HG03097 (cell line): ENCODE measurements around the gene DNAAF5.
"Not testable (repeated sequence)": the region's sequence is repeated elsewhere in the genome, so short reads cannot be mapped to it uniquely, and the experiment has no call there.

ENCODE experiments used
- ATAC-seq: cut with Tn5 transposase; IDR thresholded peaks from one replicate; pipeline ENCODE4 v1.9.1; 2021; ENCODE audit not compliant: unreplicated experiment, low FRiP score

DNAAF5 gene

DNA sequence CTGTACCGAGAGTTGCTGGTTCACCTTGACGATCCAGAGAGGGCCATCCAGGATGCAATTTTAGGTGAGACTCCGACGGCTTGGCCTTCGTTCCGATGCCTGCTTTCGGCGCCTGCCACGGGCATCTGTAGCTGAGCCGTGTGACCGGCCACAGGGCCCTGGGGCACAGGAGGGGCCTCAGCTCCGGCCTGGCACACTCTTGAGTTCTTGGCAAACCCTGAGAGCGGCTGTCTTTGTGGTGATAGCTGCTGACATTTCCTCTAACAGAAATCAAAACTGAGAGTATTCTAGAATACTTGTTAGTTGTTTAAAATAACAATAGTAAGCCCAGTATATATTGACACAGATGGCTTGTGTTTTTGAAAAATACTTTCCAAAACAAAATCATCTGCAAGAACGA lies 53.6 kb downstream of the DNAAF5 start:
- no peak for ATAC-seq

DNA sequence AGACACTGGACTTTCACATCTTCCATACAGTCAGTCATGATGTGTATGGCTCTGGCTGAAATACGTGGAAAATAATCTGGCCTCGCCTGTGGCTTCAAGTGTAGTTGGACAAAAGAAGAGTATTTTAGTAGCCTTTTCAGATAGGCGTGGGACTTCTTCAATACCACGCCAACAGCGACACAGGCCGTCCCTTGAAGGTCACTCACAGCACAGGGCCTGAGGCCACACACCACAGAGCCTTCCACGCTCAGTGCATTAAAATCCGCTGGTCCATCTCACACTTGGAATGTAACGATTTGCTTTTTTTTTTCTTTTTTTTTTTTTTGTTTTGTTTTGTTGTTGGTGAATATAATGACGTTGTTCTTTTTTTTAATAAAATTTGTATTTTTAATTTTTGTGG lies 54.0 kb downstream of the DNAAF5 start:
- no peak for ATAC-seq

DNA sequence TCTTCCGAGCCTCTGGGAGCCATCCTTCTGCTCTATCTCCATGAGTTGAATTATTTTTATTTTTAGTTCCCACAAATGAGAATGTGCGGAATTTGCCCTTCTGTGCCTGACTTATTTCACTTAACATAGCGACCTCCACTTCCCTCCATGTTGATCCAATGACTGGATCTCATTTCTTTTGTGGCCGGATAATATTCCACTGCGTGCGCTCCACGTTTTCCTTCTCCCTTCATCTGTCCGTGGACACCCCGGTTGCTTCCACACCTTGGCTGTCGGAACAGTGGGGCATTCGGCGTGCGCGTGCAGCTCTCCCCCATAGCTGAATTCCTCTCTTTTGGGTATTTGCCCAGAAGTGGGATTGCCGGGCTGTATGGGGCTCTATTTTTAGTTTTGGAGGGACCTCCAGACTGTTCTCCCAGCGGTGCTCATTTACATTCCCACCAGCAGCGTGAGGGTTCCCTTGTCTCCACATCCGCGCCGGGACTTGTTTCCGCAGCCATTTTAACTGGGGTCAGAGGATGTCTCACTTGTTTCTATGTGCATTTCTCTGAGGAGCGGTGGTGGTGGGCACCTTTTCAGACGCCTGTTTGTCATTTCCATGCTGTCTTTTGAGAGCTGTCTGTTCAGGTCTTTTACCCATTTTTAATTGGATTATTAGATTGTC lies 54.8 kb downstream of the DNAAF5 start:
- ATAC-seq = no peak

DNA sequence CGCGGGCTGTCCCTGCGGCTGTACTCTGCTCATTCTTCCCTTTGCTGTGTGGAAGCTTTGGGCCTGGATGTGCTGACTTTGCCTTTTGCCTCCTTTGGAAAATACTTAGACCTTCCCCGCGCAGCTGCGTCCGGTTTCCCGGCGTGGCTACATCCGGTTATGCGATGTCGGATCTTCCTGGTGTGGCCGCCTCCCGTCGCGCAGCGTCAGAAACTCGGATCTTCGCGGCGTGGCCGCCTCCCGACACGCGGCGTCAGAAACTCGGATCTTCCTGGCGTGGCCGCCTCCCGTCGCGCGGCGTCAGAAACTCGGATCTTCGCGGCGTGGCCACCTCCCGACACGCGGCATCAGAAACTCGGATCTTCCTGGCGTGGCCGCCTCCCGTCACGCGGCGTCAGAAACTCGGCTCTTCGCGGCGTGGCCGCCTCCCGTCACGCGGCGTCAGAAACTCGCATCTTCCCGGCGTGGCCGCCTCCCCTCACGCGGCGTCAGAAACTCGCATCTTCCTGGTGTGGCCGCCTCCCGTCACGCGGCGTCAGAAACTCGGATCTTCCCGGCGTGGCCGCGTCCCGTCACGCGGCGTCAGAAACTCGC lies 55.5 kb downstream of the DNAAF5 start:
- ATAC-seq = no peak

DNA sequence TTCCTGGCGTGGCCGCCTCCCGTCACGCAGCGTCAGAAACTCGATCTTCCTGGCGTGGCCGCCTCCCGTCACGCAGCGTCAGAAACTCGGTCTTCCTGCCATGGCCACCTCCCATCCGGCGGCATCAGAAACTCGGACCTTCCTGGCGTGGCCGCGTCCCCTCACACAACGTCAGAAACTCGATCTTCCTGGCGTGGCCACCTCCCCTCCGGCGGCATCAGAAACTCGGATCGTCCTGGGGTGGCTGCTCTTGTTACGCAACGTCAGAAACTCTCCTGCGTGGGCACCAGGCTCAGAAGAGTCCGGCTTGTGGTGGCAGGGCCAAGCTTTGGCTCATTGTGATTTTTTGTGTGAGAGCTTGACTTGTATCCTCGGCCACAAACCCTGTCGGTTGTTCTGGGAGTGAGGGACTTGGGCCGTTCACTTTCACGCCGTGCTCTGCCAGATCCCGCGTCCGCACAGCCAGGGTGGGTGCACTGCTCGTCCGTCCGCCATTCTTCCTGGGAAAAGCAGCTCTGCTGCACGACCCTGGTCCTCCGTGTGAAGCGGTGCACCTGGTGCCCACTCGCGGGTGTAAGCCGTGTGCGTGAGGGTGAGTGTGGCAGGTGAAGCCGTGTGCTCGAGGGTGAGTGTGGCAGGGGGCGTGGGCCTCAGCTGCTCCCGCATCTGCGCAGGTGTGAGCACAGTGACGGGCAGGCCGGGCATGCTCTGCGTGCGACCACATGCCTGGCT lies 56.4 kb downstream of the DNAAF5 start:
- no peak for ATAC-seq

DNA sequence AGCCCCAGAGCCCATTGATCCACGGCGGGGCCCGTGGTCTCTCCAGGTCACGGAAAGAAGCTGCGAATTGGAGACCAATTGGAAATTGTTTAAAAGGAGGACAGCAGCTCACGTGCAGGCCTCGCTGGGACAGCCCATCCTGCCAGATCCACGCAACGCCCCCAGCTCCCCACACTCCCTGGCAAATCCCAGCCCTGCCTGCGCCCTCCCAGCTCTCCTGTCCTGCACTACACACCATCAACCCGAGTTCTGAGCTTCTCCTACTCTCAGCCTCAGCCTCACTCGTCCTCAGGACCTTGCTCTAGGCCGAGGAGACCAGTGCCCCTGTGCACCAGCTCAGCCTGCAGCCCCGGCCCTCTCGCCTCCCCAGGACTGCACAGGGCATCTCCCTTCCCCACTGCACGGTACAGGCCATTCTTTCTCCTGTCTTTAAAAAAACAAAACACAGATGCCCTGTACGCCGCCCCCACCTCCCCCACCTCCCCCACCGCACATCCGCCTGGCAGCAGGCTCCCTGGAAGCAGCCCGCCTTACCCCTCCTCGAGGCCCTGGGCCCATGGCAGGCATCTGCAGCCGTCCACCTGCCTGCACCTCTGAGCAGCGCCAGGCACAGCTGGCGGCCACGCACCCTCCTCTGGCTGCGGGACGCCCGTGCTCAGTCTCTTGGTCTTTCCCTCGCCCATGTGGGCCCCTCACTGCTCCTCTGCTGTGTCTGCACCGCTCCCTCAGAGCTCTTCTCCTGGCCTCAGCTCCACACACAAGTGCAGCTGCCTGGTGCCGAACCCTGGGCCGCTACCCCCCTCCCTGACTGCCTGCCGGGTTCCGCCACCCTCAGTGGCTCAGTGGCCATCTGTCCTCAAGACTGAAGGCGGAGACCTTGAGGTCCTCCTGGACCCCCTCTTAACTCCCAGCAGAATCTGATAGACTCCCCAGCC lies 57.3 kb downstream of the DNAAF5 start:
- ATAC-seq = no peak

DNA sequence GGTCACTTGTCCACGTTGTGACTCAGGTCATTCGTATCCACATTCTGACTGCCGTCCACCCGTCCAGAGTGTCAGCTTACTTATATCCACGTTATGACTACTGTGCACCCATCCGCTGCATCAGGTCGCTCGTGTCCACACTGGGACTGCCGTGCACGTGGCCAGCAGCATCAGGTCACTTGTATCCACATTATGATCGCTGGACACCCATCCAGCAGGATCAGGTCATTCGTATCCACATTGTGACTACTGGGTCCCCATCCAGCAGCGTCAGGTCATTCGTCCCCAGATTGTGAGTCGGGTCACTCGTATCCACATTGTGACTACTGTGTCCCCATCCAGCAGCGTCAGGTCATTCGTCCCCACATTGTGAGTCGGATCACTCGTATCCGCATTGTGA lies 58.5 kb downstream of the DNAAF5 start:
- ATAC-seq = no peak

DNA sequence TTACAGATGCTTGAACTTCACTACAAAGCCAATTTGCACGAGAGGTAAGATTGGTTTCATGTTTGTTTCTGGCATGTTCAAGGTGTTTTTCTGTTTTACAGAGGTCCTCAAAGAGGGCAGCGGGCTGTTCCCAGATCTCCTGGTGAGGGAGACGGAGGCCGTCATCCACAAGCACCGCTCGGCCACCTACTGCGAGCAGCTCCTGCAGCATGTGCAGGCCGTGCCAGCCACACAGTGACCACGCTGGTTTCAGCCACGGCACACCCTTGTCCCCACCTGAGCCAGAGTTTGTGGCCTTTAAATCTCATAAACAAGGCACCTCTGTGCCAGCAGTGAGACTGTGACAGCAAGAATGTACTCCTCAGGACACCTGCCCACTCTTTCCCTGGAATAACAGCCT lies 58.9 kb downstream of the DNAAF5 start:
- ATAC-seq = no peak

DNA sequence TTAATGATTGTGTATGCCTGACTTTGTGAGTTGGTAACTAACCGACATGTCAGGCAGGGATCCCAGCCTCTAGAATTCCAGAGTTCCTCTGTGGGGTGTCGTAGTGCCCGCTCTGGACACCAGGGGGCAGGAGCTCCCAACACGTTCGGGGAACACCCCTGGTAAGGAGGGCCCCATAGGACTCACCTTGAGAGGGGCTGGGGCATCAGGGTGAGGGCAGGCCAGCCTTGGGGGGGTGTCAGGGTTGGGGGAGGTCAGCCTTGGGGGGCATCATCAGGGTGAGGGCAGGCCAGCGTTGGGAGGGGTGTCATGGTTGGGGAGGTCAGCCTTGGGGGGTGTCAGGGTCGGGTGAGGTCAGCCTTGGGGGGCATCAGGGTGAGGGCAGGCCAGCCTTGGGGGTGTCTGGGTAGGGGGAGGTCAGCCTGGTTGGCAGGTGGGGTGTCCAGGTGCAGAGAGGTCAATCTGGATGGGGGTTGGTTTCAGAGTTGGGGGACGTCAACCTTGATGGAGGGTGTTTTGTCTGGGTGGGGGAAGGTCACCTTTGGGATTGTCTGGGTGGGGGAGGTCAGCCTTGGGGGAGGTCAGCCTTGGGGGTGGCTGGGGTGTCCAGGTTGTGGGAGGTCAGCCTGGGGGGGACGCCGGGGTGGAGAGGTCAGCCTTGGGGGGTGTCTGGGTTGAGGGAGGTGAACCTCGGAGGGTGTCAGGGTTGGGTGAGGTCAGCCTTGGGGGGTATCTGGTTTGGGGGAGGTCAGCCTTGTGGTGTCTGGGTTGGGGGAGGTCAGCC lies 60.2 kb downstream of the DNAAF5 start:
- no peak for ATAC-seq

DNA sequence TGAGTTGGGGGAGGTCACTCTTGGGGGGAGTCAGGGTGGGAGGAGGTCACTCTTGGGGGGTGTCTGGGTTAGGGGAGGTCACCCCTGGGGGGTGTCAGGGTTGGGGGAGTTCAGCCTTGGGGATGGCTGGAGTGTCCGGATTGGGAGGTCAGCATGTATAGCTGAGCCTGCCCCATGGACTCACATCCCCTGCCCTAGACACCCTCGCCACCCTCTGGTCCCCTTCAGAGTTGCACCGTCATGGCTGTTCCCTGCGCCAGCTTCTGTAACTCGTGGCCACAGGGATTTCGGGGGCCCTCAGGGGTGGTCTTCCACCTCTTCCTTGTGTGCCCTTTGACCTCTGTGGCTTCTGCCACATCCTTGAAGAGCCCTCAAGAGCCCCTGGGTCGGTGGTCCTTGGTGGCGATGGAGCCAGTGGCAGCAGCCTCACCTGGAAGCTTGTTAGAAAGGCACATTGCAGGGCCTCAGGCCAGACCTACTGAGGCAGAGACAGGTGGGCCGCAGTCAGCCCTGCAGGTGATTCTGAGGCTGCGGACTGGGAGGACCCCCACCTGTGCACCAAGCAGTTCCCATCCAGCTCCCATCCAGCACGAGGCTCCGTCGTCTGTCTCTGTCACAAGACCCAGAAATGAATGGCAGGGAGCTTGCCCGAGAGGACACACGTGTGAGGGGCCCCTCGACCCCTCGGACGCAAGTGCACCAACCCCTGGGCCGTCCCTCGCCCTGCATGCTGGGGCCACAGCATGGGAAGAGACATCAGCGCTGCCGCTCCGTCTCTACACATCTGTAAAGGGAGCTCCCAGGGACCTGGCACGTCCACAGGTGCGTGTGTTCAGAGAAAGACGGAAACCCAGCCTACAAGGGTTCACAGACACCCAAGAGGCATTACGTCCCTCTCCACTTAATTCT lies 61.1 kb downstream of the DNAAF5 start:
- no peak for ATAC-seq

DNA sequence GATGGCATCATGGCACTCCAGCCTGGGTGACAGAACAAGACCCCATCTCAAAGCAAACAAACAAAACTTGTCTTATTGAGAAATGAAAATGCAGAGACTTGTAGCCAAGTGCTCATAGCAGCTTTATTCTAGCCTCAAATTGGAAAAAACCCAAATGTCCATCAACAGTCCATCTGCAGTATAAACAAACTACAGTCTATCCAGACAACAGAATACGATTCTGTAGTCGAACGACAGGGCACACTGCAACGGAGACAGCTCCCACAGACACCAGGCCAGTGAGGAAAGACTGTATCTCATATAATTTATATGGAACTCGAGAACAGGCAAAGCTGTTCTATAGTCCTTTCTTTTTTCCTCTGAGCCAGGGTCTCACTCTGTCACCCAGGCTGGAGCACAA lies 65.0 kb downstream of the DNAAF5 start:
- ATAC-seq = no peak

DNA sequence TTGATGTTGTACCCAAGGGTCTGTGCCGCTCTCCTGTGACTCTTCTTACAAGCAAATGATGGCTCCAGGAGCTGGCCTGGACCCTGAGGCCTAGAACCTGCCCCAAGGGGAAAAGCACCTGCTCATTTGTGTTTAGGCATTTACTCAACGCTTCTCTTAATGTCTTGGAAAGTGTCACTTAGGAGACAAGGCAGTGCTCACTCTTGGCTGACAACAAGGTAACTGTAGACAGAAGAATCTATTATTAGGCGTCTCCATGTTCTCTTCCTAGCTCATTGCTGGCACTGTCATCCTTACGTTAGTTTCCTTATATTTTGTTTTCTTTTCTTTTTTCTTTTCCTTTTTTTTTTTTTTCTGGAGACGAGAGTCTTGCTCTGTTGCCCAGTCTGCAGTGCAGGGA lies 67.7 kb downstream of the DNAAF5 start:
- no peak for ATAC-seq

DNA sequence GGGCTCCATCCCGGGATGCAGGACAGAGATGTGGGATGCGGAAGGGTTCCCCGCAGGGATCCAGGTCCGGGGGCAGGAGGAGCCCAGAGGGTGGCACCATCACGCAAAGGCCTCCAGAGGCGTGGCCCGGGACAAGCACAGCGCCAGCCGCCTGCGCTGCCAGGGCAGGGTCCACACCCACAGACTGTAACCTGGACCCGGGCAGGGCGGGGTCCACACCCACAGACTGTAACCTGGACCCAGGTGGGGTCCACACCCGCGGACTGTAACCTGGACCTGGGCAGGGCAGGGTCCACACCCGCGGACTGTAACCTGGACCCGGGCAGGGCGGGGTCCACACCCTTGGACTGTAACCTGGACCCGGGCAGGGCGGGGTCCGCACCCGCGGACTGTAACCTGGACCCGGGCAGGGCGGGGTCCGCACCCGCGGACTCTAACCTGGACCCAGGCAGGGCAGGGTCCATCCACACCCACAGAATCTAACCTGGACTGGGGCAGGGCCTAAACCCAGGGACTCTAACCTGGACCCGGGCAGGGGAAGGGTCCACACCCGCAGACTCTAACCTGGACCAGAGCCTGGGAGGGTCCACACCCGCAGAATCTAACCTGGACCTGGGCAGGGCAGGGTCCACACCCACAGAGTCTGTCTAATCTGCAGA lies 68.3 kb downstream of the DNAAF5 start:
- ATAC-seq = no peak

DNA sequence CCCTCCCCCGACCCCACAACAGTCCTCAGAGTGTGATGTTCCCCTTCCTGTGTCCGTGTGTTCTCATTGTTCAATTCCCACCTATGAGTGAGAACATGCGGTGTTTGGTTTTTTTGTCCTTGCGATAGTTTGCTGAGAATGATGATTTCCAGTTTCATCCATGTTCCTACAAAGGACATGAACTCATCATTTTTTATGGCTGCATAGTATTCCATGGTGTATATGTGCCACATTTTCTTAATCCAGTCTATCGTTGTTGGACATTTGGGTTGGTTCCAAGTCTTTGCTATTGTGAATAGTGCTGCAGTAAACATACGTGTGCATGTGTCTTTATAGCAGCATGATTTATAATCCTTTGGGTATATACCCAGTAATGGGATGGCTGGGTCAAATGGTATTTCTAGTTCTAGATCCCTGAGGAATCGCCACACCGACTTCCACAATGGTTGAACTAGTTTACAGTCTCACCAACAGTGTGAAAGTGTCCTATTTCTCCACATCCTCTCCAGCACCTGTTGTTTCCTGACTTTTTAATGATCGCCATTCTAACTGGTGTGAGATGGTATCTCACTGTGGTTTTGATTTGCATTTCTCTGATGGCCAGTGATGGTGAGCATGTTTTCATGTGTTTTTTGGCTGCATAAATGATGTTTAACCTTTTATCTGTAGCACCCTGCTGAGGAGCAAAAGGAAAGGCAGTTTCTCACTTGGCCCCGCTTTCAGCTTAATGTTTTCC lies 70.1 kb downstream of the DNAAF5 start:
- ATAC-seq = not testable (repeated sequence)

DNA sequence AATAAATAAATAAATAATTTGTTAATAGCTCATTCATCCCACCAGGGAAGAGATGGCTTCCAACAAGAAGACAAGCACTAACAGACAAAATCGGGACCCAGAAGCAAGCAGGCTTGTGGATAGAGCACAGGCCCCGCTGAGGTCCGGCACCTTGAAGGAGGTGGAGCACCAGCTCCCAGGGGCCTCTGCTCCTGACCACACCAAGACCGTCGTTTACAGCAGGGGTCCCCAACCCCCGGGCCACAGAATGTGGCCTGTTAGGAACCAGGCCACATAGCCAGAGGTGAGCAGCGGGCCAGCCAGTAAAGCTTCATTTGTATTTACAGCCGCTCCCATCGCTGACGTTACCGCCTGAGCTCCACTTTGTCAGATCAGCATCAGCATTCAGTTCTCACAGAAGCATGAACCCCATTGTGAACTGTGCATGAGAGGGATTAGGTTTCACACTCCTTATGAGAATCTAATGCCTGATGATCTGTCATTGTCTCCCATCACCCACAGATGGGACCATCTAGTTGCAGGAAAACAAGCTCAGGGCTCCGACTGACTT lies 72.5 kb downstream of the DNAAF5 start:
- ATAC-seq = no peak

DNA sequence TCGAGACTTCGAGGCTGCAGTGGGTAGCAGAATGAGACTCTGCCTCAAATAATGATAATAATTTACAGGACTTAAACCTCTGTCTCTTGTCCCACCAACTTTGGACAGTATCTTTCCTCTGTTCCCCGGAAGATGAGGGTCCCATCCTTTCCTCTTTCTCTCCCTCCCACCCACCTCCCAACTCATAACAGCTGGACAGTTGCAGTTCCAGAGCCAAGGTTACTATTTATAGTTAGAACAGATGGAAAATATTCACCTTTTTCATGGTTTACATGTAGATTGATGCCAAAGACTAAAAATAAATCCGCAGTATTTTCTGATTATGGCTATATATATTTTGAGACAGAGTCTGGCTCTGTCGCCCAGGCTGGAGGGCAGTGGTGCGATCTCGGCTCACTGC lies 74.2 kb downstream of the DNAAF5 start:
- ATAC-seq = no peak

DNA sequence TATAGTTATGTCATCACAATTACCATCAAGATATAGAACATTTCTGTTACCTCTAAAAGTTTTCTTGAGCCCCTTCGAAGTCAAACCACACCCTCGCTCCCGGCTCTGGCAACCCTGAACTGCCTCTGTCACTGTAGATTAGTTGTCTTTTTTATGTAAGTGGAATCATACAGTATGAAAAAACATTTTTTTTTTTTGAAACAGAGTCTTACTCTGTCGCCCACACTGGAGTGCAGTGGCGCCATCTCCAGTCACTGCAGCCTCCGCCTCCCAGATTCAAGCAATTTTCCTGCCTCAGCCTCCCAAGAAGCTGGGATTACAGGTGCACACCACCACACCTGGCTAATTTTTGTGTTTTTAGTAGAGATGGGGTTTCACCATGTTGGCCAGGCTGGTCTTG lies 74.9 kb downstream of the DNAAF5 start:
- not testable (repeated sequence) for ATAC-seq

DNA sequence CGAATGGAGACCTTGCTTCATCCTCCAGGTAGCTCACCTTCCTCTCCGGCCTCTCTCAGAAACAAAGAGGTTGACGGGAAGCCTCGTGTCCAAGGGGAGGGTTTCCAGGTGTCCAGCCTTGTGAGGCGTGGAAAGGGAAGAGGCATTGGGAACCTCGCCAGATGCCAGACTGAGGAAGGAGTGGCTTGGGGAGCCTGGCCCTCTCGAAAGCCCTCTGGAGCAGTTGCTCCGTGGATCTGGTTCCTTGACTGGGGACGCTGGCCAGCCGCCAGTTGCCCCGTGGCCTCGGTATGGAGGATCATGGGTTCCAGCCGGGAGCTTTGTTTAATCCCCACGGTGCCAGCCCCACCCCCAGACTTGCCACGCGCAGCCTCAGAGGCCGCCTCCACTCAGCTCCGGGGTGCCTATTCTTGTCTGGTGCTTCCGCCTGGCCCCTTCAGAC lies 75.5 kb downstream of the DNAAF5 start:
- no peak for ATAC-seq
